Trophoblast cell (in vitro differentiated cells and primary cell): ENCODE data around the gene MT1G.

Experiments
- DNase-seq, 2 donors: peaks; one replicate each; pipeline ENCODE4 v3.0.0-alpha.2; 2016
- H2AFZ ChIP-seq: 2 replicates; pipeline ENCODE4 v1.6.1; 2013; ENCODE audit warnings: low read length, moderate library complexity, mild to moderate bottlenecking; ENCODE audit not compliant: insufficient read depth, poor library complexity
- H2AK5ac ChIP-seq: 2 replicates; pipeline ENCODE4 v1.6.1; 2013; ENCODE audit warnings: mild to moderate bottlenecking, low read length
- H2BK120ac ChIP-seq: 2 replicates; pipeline ENCODE4 v1.6.1; 2013; ENCODE audit warnings: low read length, mild to moderate bottlenecking, moderate library complexity; ENCODE audit not compliant: insufficient read depth, poor library complexity
- H2BK12ac ChIP-seq: 2 replicates; pipeline ENCODE4 v1.6.1; 2013; ENCODE audit warnings: mild to moderate bottlenecking, low read length, moderate library complexity
- H2BK5ac ChIP-seq: 2 replicates; pipeline ENCODE4 v1.6.1; 2013; ENCODE audit warnings: low read length, low read depth, moderate library complexity, mild to moderate bottlenecking; ENCODE audit not compliant: poor library complexity
- H3K14ac ChIP-seq: 2 replicates; pipeline ENCODE4 v1.6.1; 2013; ENCODE audit warnings: mild to moderate bottlenecking, low read length
- H3K18ac ChIP-seq: 2 replicates; pipeline ENCODE4 v1.6.1; 2013; ENCODE audit warnings: mild to moderate bottlenecking, low read length
- H3K23ac ChIP-seq: 2 replicates; pipeline ENCODE4 v1.6.1; 2013; ENCODE audit warnings: low read length
- H3K27ac ChIP-seq: 2 replicates; pipeline ENCODE4 v1.5.1; 2013; ENCODE audit warnings: low read depth, mild to moderate bottlenecking, inconsistent platforms, low read length, moderate library complexity
- H3K27me3 ChIP-seq: 2 replicates; pipeline ENCODE4 v1.6.1; 2013; ENCODE audit warnings: inconsistent platforms, mild to moderate bottlenecking, low read length, moderate library complexity; ENCODE audit not compliant: insufficient read depth
- H3K36me3 ChIP-seq, 2 experiments: 1 replicate in 1 of 2; 2 replicates in 1 of 2; pipeline ENCODE4 v1.6.1; 2013; ENCODE audit warnings: low read length in 2 of 2, mild to moderate bottlenecking in 2 of 2, moderate library complexity in 1 of 2; ENCODE audit not compliant: insufficient read depth in 2 of 2, control insufficient read depth in 1 of 2
- H3K4ac ChIP-seq: 2 replicates; pipeline ENCODE4 v1.6.1; 2013; ENCODE audit warnings: low read depth, mild to moderate bottlenecking, low read length, moderate library complexity
- H3K4me1 ChIP-seq, 2 experiments: 1 replicate in 1 of 2; 2 replicates in 1 of 2; pipeline ENCODE4 v1.6.1; 2013; ENCODE audit warnings: low read length in 2 of 2, mild to moderate bottlenecking in 2 of 2, moderate library complexity in 1 of 2; ENCODE audit not compliant: insufficient read depth in 2 of 2, control insufficient read depth in 1 of 2
- H3K4me2 ChIP-seq: 2 replicates; pipeline ENCODE4 v1.6.1; 2013; ENCODE audit warnings: inconsistent platforms, mild to moderate bottlenecking, low read length, moderate library complexity
- H3K4me3 ChIP-seq: 2 replicates; pipeline ENCODE4 v1.5.1; 2013; ENCODE audit warnings: mild to moderate bottlenecking, low read depth, low read length, inconsistent platforms
- H3K79me1 ChIP-seq: one replicate; pipeline ENCODE4 v1.6.1; 2013; ENCODE audit warnings: low read length
- H3K79me2 ChIP-seq: 2 replicates; pipeline ENCODE4 v1.6.1; 2013; ENCODE audit warnings: low read length, mild to moderate bottlenecking; ENCODE audit not compliant: control insufficient read depth, insufficient read depth, poor library complexity
- H3K9ac ChIP-seq: 2 replicates; pipeline ENCODE4 v1.6.1; 2013; ENCODE audit warnings: mild to moderate bottlenecking, low read length
- H3K9me3 ChIP-seq: 2 replicates; pipeline ENCODE4 v1.6.1; 2013; ENCODE audit warnings: low read depth, mild to moderate bottlenecking, control low read depth, inconsistent platforms, low read length; ENCODE audit not compliant: insufficient read depth
- H4K12ac ChIP-seq: 2 replicates; pipeline ENCODE4 v1.6.1; 2013; ENCODE audit warnings: low read depth, mild to moderate bottlenecking, low read length, moderate library complexity
- H4K8ac ChIP-seq: 2 replicates; pipeline ENCODE4 v1.6.1; 2013; ENCODE audit warnings: low read depth, mild to moderate bottlenecking, low read length, moderate library complexity
- H4K91ac ChIP-seq: one replicate; pipeline ENCODE4 v1.6.1; 2013; ENCODE audit warnings: low read depth, mild to moderate bottlenecking, low read length, moderate library complexity
- WGBS: extraction: QIAGEN DNeasy Blood & Tissue Kit; methylation state at CpG from one replicate; pipeline ENCODE4 v1.1.7; 2013; ENCODE audit warnings: missing lambda C conversion rate; ENCODE audit not compliant: insufficient read length, insufficient coverage; ENCODE audit errors: extremely low coverage; 5-methylcytosine and 5-hydroxymethylcytosine counted together

MT1G gene

GRCh38 chr16:56708525-56709442, 40.9 kb upstream of the MT1G start:
- Histone ChIP-seq H4K8ac (no peak overlapping the region), H4K12ac (no peak overlapping the region), H3K14ac (no peak overlapping the region), H3K27me3 (no peaks in the 10 kb centered on the region), H3K27ac (no peak overlapping the region), H3K36me3 (no peaks in the 10 kb centered on the region), H3K9me3 (peaks cover 2% of the 10 kb centered on the region), H2BK5ac (no peak overlapping the region), H3K18ac (no peak overlapping the region), H2BK12ac (no peak overlapping the region), H3K4me1 (no peaks in the 10 kb centered on the region), H2AK5ac (no peak overlapping the region), H3K79me1 (no peaks in the 10 kb centered on the region), H2BK120ac (no peak overlapping the region), H3K4me3 (no peak overlapping the region), H3K4me2 (no peak overlapping the region), H2AFZ (no peak overlapping the region), H3K9ac (no peak overlapping the region), H3K23ac (no peak overlapping the region), H4K91ac (no peak overlapping the region), H3K4ac (no peak overlapping the region), H3K79me2 (no peaks in the 10 kb centered on the region)
- DNase-seq, result no peak
- no CpG with 5 or more reads among the region's 13 CpGs for WGBS

GRCh38 chr16:56702836-56703235, 35.0 kb upstream of the MT1G start:
- H3K4me2 ChIP-seq, result no peak overlapping the region
- H2BK120ac ChIP-seq, result no peak overlapping the region
- H2AFZ ChIP-seq, result no peak overlapping the region
- no peaks in the 10 kb centered on the region for H3K79me2 ChIP-seq
- H3K9me3 ChIP-seq, result peaks cover 2% of the 10 kb centered on the region
- no peaks in the 10 kb centered on the region for H3K36me3 ChIP-seq
- H3K27ac ChIP-seq, result no peak overlapping the region
- H2AK5ac ChIP-seq, result no peak overlapping the region
- no peaks in the 10 kb centered on the region for H3K79me1 ChIP-seq
- H4K8ac ChIP-seq, result no peak overlapping the region
- DNase-seq, result no peak
- no peak overlapping the region for H3K9ac ChIP-seq
- no peaks in the 10 kb centered on the region for H3K27me3 ChIP-seq
- H3K4me1 ChIP-seq, result no peaks in the 10 kb centered on the region
- H3K4ac ChIP-seq, result no peak overlapping the region
- no peak overlapping the region for H2BK5ac ChIP-seq
- no peak overlapping the region for H3K18ac ChIP-seq
- H2BK12ac ChIP-seq, result no peak overlapping the region
- no peak overlapping the region for H4K91ac ChIP-seq
- no CpG with 5 or more reads among the region's 5 CpGs for WGBS
- no peak overlapping the region for H4K12ac ChIP-seq
- H3K4me3 ChIP-seq, result no peak overlapping the region
- no peak overlapping the region for H3K14ac ChIP-seq
- no peak overlapping the region for H3K23ac ChIP-seq

- Histone ChIP-seq H3K9me3 (peaks cover 5% of the 10 kb centered on the region), H4K91ac (no peak overlapping the region), H3K4me3 (no peak overlapping the region), H3K4ac (no peak overlapping the region), H3K14ac (no peak overlapping the region), H2BK5ac (no peak overlapping the region), H3K9ac (no peak overlapping the region), H2BK120ac (no peak overlapping the region), H3K27ac (no peak overlapping the region), H3K36me3 (no peaks in the 10 kb centered on the region), H3K79me1 (no peaks in the 10 kb centered on the region), H2AK5ac (no peak overlapping the region), H3K79me2 (no peaks in the 10 kb centered on the region), H4K12ac (no peak overlapping the region), H3K23ac (no peak overlapping the region), H3K27me3 (no peaks in the 10 kb centered on the region), H2BK12ac (no peak overlapping the region), H3K18ac (no peak overlapping the region), H3K4me2 (no peak overlapping the region), H3K4me1 (no peaks in the 10 kb centered on the region), H2AFZ (no peak overlapping the region), H4K8ac (no peak overlapping the region)
- WGBS, result no CpG with 5 or more reads among the region's 7 CpGs
- DNase-seq, result no peak
Measured at GRCh38 chr16:56701534-56701933, 33.7 kb upstream of the MT1G start.

- no CpG with 5 or more reads among the region's 1 CpG for WGBS
- Histone ChIP-seq H2BK5ac (no peak overlapping the region), H4K8ac (no peak overlapping the region)
Measured at GRCh38 chr16:56700631-56701030, 32.8 kb upstream of the MT1G start.

More at GRCh38 chr16:56700631-56701030, 32.8 kb upstream of the MT1G start:
- H3K4me2 ChIP-seq, result no peak overlapping the region
- H3K9ac ChIP-seq, result no peak overlapping the region
- no peak for DNase-seq
- H3K4ac ChIP-seq, result no peak overlapping the region
- H2BK12ac ChIP-seq, result no peak overlapping the region
- no peaks in the 10 kb centered on the region for H3K4me1 ChIP-seq
- no peak overlapping the region for H3K27ac ChIP-seq
- no peaks in the 10 kb centered on the region for H3K79me1 ChIP-seq
- H3K79me2 ChIP-seq, result no peaks in the 10 kb centered on the region
- no peak overlapping the region for H4K12ac ChIP-seq
- no peak overlapping the region for H2AFZ ChIP-seq
- H3K27me3 ChIP-seq, result no peaks in the 10 kb centered on the region
- H2AK5ac ChIP-seq, result no peak overlapping the region
- H3K18ac ChIP-seq, result no peak overlapping the region
- H3K14ac ChIP-seq, result no peak overlapping the region
- H3K23ac ChIP-seq, result no peak overlapping the region
- H3K9me3 ChIP-seq, result peaks cover 5% of the 10 kb centered on the region
- no peak overlapping the region for H3K4me3 ChIP-seq
- no peaks in the 10 kb centered on the region for H3K36me3 ChIP-seq
- H4K91ac ChIP-seq, result no peak overlapping the region
- no peak overlapping the region for H2BK120ac ChIP-seq
